ENCODE measurements around the gene FBXW9.

Gene FBXW9

DNA sequence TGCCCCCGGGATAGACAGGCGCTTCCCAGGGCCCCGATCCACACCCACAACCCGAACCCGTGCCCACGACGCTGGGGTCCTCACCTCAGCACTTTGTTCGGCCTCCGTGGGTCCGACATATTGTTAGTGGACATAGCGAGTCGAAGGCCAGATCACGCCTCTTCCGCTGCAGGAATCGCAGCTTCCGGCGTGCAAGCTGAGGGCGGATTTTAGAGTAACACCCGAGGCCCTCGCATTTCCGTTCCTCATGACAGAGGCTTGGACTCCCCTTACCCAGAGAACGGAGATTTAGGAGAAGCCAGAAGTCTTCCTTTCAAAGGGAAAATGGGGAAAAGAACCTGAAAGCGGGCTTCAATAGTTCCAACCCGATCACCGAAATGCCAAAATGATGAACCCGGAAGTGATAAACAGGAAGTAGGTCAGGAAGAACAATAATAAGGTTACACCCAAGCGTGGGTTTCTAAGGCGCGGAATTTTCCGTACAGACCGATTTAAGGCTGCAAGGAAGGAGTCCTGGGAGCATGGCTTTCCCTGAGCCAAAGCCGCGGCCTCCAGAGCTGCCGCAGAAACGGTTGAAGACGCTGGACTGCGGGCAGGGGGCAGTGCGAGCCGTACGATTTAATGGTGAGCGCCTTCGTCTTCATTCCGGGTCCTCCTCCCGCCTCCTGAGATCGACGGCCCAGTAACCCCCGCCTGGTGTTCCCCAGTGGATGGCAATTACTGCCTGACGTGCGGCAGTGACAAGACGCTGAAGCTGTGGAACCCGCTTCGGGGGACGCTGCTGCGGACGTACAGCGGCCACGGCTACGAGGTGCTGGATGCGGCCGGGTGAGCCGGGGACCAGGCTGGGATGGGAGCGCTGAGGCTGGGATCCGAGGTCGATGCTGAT is 26.9 kb downstream of the FBXW9 start (continued):
- TF ChIP-seq YY2 (tag by site-specific recombination; IDR thresholded peaks at IDR 0.05) (peak; percentile 75; the same call in 1 of the 2 replicates), ZNF501 (tag by site-specific recombination; IDR thresholded peaks at IDR 0.05) (peak; percentile 92), ZBTB21 (tag by site-specific recombination; IDR thresholded peaks at IDR 0.05) (peak; percentile 70; the same call in 1 of the 2 replicates), ZNF707 (tag by site-specific recombination; IDR thresholded peaks at IDR 0.05) (no peak), KLF7 (tag by site-specific recombination; IDR thresholded peaks at IDR 0.05; ENCODE audit: borderline replicate concordance) (peak; percentile 63; the same call in 1 of the 2 replicates), ZNF24 (tag by site-specific recombination; IDR thresholded peaks at IDR 0.05) (peak; percentile 85), ZNF792 (tag by site-specific recombination; IDR thresholded peaks at IDR 0.05) (0 out of 2 replicates have a peak, but pooled peaks have one; percentile 37), SP7 (tag by site-specific recombination; IDR thresholded peaks at IDR 0.05) (peak; percentile 93), ZNF2 (tag by site-specific recombination; IDR thresholded peaks at IDR 0.05) (peak; percentile 98), FEZF1 (tag by site-specific recombination; IDR thresholded peaks at IDR 0.05) (peak; percentile 28; the same call in 1 of the 2 replicates), ZFP37 (tag by site-specific recombination; IDR thresholded peaks at IDR 0.05) (peak; percentile 69; the same call in 1 of the 2 replicates), ZNF138 (tag by site-specific recombination; IDR thresholded peaks at IDR 0.05; ENCODE audit: borderline replicate concordance) (no peak), TCF7L2 (IDR thresholded peaks at IDR 0.05; ENCODE audit: borderline replicate concordance, low read depth, low read length) (peak; percentile 77), ZNF561 (tag by site-specific recombination; IDR thresholded peaks at IDR 0.05; ENCODE audit: borderline replicate concordance) (peak; percentile 93)
- TF ChIP-seq, protein P1, sequence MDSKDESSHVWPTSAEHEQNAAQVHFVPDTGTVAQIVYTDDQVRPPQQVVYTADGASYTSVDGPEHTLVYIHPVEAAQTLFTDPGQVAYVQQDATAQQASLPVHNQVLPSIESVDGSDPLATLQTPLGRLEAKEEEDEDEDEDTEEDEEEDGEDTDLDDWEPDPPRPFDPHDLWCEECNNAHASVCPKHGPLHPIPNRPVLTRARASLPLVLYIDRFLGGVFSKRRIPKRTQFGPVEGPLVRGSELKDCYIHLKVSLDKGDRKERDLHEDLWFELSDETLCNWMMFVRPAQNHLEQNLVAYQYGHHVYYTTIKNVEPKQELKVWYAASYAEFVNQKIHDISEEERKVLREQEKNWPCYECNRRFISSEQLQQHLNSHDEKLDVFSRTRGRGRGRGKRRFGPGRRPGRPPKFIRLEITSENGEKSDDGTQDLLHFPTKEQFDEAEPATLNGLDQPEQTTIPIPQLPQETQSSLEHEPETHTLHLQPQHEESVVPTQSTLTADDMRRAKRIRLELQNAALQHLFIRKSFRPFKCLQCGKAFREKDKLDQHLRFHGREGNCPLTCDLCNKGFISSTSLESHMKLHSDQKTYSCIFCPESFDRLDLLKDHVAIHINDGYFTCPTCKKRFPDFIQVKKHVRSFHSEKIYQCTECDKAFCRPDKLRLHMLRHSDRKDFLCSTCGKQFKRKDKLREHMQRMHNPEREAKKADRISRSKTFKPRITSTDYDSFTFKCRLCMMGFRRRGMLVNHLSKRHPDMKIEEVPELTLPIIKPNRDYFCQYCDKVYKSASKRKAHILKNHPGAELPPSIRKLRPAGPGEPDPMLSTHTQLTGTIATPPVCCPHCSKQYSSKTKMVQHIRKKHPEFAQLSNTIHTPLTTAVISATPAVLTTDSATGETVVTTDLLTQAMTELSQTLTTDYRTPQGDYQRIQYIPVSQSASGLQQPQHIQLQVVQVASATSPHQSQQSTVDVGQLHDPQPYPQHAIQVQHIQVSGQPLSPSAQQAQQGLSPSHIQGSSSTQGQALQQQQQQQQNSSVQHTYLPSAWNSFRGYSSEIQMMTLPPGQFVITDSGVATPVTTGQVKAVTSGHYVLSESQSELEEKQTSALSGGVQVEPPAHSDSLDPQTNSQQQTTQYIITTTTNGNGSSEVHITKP (tag by site-specific recombination; IDR thresholded peaks at IDR 0.05): peak; percentile 44; the same call in 1 of the 2 replicates
- TF ChIP-seq, protein P2, sequence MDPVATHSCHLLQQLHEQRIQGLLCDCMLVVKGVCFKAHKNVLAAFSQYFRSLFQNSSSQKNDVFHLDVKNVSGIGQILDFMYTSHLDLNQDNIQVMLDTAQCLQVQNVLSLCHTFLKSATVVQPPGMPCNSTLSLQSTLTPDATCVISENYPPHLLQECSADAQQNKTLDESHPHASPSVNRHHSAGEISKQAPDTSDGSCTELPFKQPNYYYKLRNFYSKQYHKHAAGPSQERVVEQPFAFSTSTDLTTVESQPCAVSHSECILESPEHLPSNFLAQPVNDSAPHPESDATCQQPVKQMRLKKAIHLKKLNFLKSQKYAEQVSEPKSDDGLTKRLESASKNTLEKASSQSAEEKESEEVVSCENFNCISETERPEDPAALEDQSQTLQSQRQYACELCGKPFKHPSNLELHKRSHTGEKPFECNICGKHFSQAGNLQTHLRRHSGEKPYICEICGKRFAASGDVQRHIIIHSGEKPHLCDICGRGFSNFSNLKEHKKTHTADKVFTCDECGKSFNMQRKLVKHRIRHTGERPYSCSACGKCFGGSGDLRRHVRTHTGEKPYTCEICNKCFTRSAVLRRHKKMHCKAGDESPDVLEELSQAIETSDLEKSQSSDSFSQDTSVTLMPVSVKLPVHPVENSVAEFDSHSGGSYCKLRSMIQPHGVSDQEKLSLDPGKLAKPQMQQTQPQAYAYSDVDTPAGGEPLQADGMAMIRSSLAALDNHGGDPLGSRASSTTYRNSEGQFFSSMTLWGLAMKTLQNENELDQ (tag by site-specific recombination; IDR thresholded peaks at IDR 0.05; ENCODE audit: low read depth): no peak
- TF ChIP-seq, protein P3, sequence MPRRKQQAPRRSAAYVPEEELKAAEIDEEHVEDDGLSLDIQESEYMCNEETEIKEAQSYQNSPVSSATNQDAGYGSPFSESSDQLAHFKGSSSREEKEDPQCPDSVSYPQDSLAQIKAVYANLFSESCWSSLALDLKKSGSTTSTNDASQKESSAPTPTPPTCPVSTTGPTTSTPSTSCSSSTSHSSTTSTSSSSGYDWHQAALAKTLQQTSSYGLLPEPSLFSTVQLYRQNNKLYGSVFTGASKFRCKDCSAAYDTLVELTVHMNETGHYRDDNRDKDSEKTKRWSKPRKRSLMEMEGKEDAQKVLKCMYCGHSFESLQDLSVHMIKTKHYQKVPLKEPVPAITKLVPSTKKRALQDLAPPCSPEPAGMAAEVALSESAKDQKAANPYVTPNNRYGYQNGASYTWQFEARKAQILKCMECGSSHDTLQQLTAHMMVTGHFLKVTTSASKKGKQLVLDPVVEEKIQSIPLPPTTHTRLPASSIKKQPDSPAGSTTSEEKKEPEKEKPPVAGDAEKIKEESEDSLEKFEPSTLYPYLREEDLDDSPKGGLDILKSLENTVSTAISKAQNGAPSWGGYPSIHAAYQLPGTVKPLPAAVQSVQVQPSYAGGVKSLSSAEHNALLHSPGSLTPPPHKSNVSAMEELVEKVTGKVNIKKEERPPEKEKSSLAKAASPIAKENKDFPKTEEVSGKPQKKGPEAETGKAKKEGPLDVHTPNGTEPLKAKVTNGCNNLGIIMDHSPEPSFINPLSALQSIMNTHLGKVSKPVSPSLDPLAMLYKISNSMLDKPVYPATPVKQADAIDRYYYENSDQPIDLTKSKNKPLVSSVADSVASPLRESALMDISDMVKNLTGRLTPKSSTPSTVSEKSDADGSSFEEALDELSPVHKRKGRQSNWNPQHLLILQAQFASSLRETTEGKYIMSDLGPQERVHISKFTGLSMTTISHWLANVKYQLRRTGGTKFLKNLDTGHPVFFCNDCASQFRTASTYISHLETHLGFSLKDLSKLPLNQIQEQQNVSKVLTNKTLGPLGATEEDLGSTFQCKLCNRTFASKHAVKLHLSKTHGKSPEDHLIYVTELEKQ (tag by site-specific recombination; IDR thresholded peaks at IDR 0.05; ENCODE audit: borderline replicate concordance): peak; percentile 50; the same call in 1 of the 2 replicates
- TF ChIP-seq, protein P4, sequence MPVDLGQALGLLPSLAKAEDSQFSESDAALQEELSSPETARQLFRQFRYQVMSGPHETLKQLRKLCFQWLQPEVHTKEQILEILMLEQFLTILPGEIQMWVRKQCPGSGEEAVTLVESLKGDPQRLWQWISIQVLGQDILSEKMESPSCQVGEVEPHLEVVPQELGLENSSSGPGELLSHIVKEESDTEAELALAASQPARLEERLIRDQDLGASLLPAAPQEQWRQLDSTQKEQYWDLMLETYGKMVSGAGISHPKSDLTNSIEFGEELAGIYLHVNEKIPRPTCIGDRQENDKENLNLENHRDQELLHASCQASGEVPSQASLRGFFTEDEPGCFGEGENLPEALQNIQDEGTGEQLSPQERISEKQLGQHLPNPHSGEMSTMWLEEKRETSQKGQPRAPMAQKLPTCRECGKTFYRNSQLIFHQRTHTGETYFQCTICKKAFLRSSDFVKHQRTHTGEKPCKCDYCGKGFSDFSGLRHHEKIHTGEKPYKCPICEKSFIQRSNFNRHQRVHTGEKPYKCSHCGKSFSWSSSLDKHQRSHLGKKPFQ (tag by site-specific recombination; IDR thresholded peaks at IDR 0.05): peak; percentile 47
- TF ChIP-seq, protein P5, sequence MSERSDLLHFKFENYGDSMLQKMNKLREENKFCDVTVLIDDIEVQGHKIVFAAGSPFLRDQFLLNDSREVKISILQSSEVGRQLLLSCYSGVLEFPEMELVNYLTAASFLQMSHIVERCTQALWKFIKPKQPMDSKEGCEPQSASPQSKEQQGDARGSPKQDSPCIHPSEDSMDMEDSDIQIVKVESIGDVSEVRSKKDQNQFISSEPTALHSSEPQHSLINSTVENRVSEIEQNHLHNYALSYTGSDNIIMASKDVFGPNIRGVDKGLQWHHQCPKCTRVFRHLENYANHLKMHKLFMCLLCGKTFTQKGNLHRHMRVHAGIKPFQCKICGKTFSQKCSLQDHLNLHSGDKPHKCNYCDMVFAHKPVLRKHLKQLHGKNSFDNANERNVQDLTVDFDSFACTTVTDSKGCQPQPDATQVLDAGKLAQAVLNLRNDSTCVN (tag by site-specific recombination; optimal IDR thresholded peaks at IDR 0.05): peak; percentile 8
- TF ChIP-seq, protein P6, sequence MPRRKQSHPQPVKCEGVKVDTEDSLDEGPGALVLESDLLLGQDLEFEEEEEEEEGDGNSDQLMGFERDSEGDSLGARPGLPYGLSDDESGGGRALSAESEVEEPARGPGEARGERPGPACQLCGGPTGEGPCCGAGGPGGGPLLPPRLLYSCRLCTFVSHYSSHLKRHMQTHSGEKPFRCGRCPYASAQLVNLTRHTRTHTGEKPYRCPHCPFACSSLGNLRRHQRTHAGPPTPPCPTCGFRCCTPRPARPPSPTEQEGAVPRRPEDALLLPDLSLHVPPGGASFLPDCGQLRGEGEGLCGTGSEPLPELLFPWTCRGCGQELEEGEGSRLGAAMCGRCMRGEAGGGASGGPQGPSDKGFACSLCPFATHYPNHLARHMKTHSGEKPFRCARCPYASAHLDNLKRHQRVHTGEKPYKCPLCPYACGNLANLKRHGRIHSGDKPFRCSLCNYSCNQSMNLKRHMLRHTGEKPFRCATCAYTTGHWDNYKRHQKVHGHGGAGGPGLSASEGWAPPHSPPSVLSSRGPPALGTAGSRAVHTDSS (tag by site-specific recombination; IDR thresholded peaks at IDR 0.05): peak; percentile 53
- TF ChIP-seq, protein P7, sequence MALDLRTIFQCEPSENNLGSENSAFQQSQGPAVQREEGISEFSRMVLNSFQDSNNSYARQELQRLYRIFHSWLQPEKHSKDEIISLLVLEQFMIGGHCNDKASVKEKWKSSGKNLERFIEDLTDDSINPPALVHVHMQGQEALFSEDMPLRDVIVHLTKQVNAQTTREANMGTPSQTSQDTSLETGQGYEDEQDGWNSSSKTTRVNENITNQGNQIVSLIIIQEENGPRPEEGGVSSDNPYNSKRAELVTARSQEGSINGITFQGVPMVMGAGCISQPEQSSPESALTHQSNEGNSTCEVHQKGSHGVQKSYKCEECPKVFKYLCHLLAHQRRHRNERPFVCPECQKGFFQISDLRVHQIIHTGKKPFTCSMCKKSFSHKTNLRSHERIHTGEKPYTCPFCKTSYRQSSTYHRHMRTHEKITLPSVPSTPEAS (tag by site-specific recombination; IDR thresholded peaks at IDR 0.05): peak; percentile 68
